ENCODE data around the gene ANKMY2. TPM values are rescaled to one million over a fixed set of nuclear protein-coding genes. Genes with fewer than 3 reads are reported as not detected.

ANKMY2 gene
- polyA plus RNA-seq, 6 donors from 2014 or later: 7.6 to 19.8 (median 14.7) TPM

- Mint-ChIP-seq H3K9me3 (peaks cover 0 to 12% (median 7%) of the 10 kb centered on the region in 7 donors), H3K4me1 (peaks cover 0 to 4% (median 0%) of the 10 kb centered on the region in 3 donors), H3K36me3 (no peaks in the 10 kb centered on the region), H3K27ac (no peak overlapping the region), H3K4me3 (no peak overlapping the region), H3K27me3 (no peaks in the 10 kb centered on the region)
- no peak for ATAC-seq (ENCODE audit: low read depth in 2 of 2)
- no peak for DNase-seq
These were observed 73.6 kb downstream of the ANKMY2 start for GRCh38 chr7:16571941-16572340.

GRCh38 chr7:16564909-16565426 lies 80.6 kb downstream of the ANKMY2 start:
- peak overlapping the region in 6 of 8 donors; percentile 26 to 63 (median 56) for H3K4me3 Mint-ChIP-seq
- DNase-seq (peak; percentile 36), ATAC-seq (ENCODE audit: low read depth in 2 of 2) (peak; percentile 43 to 65)
- no peaks in the 10 kb centered on the region for H3K36me3 Mint-ChIP-seq
- H3K9me3 Mint-ChIP-seq: no peaks in the 10 kb centered on the region
- H3K27me3 Mint-ChIP-seq: peaks cover 0 to 4% (median 0%) of the 10 kb centered on the region in 3 donors
- H3K27ac Mint-ChIP-seq: peak overlapping the region in 3 of 6 donors; percentile 26 to 78 (median 44)
- H3K4me1 Mint-ChIP-seq: peaks cover 16 to 21% (median 17%) of the 10 kb centered on the region in 3 donors

- DNase-seq: no peak
- H3K36me3 Mint-ChIP-seq: no peaks in the 10 kb centered on the region
- H3K9me3 Mint-ChIP-seq: no peaks in the 10 kb centered on the region
- peaks cover 0 to 4% (median 0%) of the 10 kb centered on the region in 3 donors for H3K27me3 Mint-ChIP-seq
- peak; percentile 39 to 61 for ATAC-seq (ENCODE audit: low read depth in 2 of 2)
- peak overlapping the region in 4 of 6 donors; percentile 54 to 78 (median 62) for H3K27ac Mint-ChIP-seq
- peak overlapping the region in 4 of 8 donors; percentile 24 to 92 (median 72) for H3K4me3 Mint-ChIP-seq
- H3K4me1 Mint-ChIP-seq: peaks cover 16 to 18% (median 17%) of the 10 kb centered on the region in 3 donors
These were observed 81.6 kb downstream of the ANKMY2 start for GRCh38 chr7:16564023-16564380.

- Mint-ChIP-seq H3K36me3 (no peaks in the 10 kb centered on the region), H3K4me3 (peak overlapping the region; percentile 16 to 92 (median 76)), H3K27me3 (peaks cover 0 to 4% (median 0%) of the 10 kb centered on the region in 3 donors), H3K4me1 (peaks cover 16 to 18% (median 17%) of the 10 kb centered on the region in 3 donors), H3K27ac (peak overlapping the region; percentile 12 to 78 (median 56)), H3K9me3 (no peaks in the 10 kb centered on the region)
- ATAC-seq (ENCODE audit: low read depth in 2 of 2): peak; percentile 78
- peak; percentile 17 for DNase-seq
These were observed 82.1 kb downstream of the ANKMY2 start for GRCh38 chr7:16563281-16564022.

- H3K27me3 Mint-ChIP-seq: peaks cover 0 to 4% (median 0%) of the 10 kb centered on the region in 3 donors
- H3K9me3 Mint-ChIP-seq: no peaks in the 10 kb centered on the region
- no peaks in the 10 kb centered on the region for H3K36me3 Mint-ChIP-seq
- H3K4me1 Mint-ChIP-seq: peaks cover 16 to 18% (median 17%) of the 10 kb centered on the region in 3 donors
- H3K4me3 Mint-ChIP-seq: peak overlapping the region; percentile 16 to 92 (median 76)
- ATAC-seq (ENCODE audit: low read depth in 2 of 2) (no peak), DNase-seq (no peak)
- peak overlapping the region in 2 of 6 donors; percentile 53 to 57 for H3K27ac Mint-ChIP-seq
These were observed 82.9 kb downstream of the ANKMY2 start for GRCh38 chr7:16562456-16563220.

- H3K4me3 Mint-ChIP-seq: peak overlapping the region in 2 of 8 donors; percentile 25 to 35
- H3K27me3 Mint-ChIP-seq: peaks cover 0 to 4% (median 0%) of the 10 kb centered on the region in 3 donors
- H3K9me3 Mint-ChIP-seq: no peaks in the 10 kb centered on the region
- no peak for DNase-seq
- ATAC-seq (ENCODE audit: low read depth in 2 of 2): no peak
- no peaks in the 10 kb centered on the region for H3K36me3 Mint-ChIP-seq
- H3K27ac Mint-ChIP-seq: peak overlapping the region in 2 of 6 donors; percentile 33 to 37
- peaks cover 16 to 18% (median 17%) of the 10 kb centered on the region in 3 donors for H3K4me1 Mint-ChIP-seq
These were observed 83.6 kb downstream of the ANKMY2 start for GRCh38 chr7:16561943-16562342.

GRCh38 chr7:16559497-16560179 lies 85.9 kb downstream of the ANKMY2 start:
- peaks cover 0 to 2% (median 0%) of the 10 kb centered on the region in 3 donors for H3K27me3 Mint-ChIP-seq
- H3K4me3 Mint-ChIP-seq: no peak overlapping the region
- ATAC-seq (ENCODE audit: low read depth in 2 of 2) (no peak), DNase-seq (no peak)
- no peaks in the 10 kb centered on the region for H3K36me3 Mint-ChIP-seq
- H3K4me1 Mint-ChIP-seq: peaks cover 11 to 14% (median 13%) of the 10 kb centered on the region in 3 donors
- no peak overlapping the region for H3K27ac Mint-ChIP-seq
- no peaks in the 10 kb centered on the region for H3K9me3 Mint-ChIP-seq

- Mint-ChIP-seq H3K4me3 (no peak overlapping the region), H3K27me3 (peaks cover 0 to 6% (median 0%) of the 10 kb centered on the region in 3 donors), H3K4me1 (peaks cover 3 to 9% (median 5%) of the 10 kb centered on the region in 3 donors), H3K36me3 (no peaks in the 10 kb centered on the region), H3K27ac (no peak overlapping the region), H3K9me3 (no peaks in the 10 kb centered on the region)
- DNase-seq: no peak
- no peak for ATAC-seq (ENCODE audit: low read depth in 2 of 2)
These were observed 86.7 kb downstream of the ANKMY2 start for GRCh38 chr7:16558761-16559302.

GRCh38 chr7:16556359-16556758 lies 89.2 kb downstream of the ANKMY2 start:
- Mint-ChIP-seq H3K9me3 (no peaks in the 10 kb centered on the region), H3K27me3 (peaks cover 5 to 10% (median 7%) of the 10 kb centered on the region in 3 donors), H3K4me1 (no peaks in the 10 kb centered on the region), H3K4me3 (no peak overlapping the region), H3K36me3 (no peaks in the 10 kb centered on the region), H3K27ac (peak overlapping the region in 1 of 6 donors; percentile 2)
- ATAC-seq (ENCODE audit: low read depth in 2 of 2): no peak
- no peak for DNase-seq

GRCh38 chr7:16554518-16555236 lies 90.9 kb downstream of the ANKMY2 start:
- Mint-ChIP-seq H3K4me1 (no peaks in the 10 kb centered on the region), H3K4me3 (no peak overlapping the region), H3K36me3 (no peaks in the 10 kb centered on the region), H3K9me3 (no peaks in the 10 kb centered on the region), H3K27me3 (peaks cover 5 to 10% (median 7%) of the 10 kb centered on the region in 3 donors), H3K27ac (no peak overlapping the region)
- ATAC-seq (ENCODE audit: low read depth in 2 of 2) (no peak), DNase-seq (no peak)

GRCh38 chr7:16550671-16551070 lies 94.9 kb downstream of the ANKMY2 start:
- peaks cover 0 to 8% of the 10 kb centered on the region in 2 donors for H3K36me3 Mint-ChIP-seq

More at GRCh38 chr7:16550671-16551070, 94.9 kb downstream of the ANKMY2 start:
- peaks cover 13 to 22% (median 16%) of the 10 kb centered on the region in 3 donors for H3K27me3 Mint-ChIP-seq
- H3K4me1 Mint-ChIP-seq: no peaks in the 10 kb centered on the region
- ATAC-seq (ENCODE audit: low read depth in 2 of 2) (no peak), DNase-seq (no peak)
- H3K9me3 Mint-ChIP-seq: no peaks in the 10 kb centered on the region
- no peak overlapping the region for H3K4me3 Mint-ChIP-seq
- no peak overlapping the region for H3K27ac Mint-ChIP-seq

All from naive B cell (primary cell).